ENCODE results near the gene ELL2. TPM values are rescaled to one million over a fixed set of nuclear protein-coding genes. Genes with fewer than 3 reads are reported as not detected.
A peak's percentile ranks its signal among the peaks of the same experiment; 100 is the strongest.
"Not testable (repeated sequence)": the region's sequence is repeated elsewhere in the genome, so short reads cannot be mapped to it uniquely, and the experiment has no call there.

Gene ELL2
- total RNA-seq, 1 experiment from 2014 or later: 14.4 TPM

DNA sequence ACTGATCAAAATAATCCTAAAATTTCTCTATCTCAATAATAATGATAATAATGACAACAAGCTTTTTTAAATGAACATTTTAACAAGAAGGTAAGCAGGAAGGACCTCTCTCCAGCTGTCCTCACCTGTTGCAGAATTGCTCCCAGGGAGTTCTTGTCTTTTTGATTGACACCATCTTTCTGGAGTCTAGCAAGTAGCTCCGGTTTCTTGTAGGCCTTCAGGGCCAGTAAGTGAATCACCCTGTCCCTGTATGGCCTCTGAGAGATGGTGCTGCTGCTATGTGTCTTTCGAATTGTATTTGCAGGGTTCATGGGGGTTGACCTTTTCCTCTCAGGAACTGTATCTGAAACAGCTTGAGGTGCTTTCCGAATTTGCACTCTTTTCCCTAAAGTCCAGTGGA, 55.3 kb downstream of the ELL2 start:
- not testable (repeated sequence) for DNase-seq

DNA sequence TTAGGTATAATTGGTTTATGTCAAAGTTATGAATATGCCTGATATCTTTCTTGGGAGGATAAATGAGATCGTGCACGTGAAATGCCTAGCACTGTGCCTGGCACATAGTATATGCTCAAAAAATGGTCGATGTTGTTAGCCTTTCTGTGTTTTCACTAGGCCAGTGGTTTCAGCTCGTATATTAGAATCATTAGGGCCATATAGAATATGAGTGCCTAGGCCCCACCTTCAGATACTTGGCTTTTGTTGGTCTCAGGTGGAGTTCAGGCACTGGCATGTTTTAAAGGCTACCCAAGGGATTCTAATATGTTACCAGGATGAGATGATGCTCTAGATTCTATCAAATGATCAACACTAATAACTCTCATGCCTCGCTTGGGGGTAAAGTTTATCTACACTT, 56.8 kb downstream of the ELL2 start:
- no peak overlapping the region for H3K4me3 ChIP-seq (ENCODE audit: insufficient read depth, low read depth, low read length)
- H3K36me3 ChIP-seq (replicated peaks; ENCODE audit: control insufficient read depth, insufficient read depth, low read length): no peaks in the 10 kb centered on the region
- no peaks in the 10 kb centered on the region for H3K27me3 ChIP-seq (ENCODE audit: control insufficient read depth, insufficient read depth, low read length)
- no peak for DNase-seq

More for the DNA sequence above, 55.3 kb downstream of the ELL2 start:
- not testable (repeated sequence) for H3K36me3 ChIP-seq (replicated peaks; ENCODE audit: control insufficient read depth, insufficient read depth, low read length); H3K4me3 ChIP-seq (ENCODE audit: insufficient read depth, low read depth, low read length); H3K27me3 ChIP-seq (ENCODE audit: control insufficient read depth, insufficient read depth, low read length)

DNA sequence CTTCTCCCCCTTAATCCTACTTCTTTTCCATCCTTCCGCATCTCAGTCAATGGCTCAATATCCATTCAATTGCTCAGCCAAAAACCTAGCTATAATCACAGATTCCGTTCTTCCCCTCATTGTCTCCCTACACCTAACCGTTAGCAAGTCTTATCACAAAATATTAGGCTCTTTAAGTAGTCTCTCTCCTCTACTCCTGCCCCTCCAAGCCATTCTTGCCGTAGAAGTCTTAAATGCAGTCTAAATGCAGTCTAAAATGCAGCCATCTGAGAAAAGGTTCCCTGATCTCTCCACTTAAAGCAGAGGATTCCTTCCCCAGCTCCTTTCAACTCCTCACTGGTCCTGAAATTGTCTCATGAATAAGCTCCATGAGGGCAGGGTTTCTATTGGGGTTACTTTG, 57.8 kb downstream of the ELL2 start:
- no peaks in the 10 kb centered on the region for H3K36me3 ChIP-seq (replicated peaks; ENCODE audit: control insufficient read depth, insufficient read depth, low read length)
- DNase-seq: no peak

DNA sequence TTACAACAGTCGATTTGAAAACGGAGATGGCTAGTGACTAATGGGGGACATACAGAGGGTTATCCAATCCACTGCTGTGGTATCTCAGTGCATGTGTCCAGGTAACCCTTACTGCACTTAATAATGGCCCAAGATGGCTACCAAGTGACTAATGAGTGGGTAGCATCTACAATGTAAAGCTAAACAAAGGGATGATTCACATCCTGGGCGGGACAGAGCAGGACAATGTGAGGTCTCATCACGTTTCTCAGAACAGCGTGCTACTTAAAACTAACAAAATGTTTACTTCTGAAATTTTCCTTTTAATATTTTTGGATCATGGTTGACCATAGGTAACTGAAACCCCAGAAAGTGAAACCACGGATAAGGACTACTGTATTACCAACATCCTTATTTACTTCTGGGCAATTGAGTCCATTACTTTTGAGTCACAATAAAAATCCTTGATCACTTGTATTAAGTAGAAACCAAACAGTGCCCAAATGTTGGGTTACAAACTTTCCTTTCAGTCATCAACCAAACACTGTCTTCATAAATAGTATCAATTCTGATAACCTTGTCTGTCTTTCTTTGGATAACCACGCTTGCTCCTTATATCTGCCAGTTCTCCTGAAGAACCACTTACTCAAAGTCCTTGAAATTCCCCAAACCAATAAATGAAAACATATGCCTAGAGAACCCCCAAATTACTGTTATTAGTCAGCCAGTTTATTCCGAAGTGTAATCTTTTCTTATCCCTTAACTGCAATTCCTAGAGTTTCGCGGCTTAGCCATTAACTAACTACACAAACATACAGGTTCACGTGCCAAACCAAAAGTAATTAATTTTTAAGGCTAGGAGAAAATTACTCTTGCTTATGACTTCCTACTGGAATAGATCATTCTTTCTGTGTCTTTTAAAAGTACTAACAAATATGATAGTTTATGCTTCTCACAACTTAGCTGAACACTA, 59.7 kb downstream of the ELL2 start:
- H3K27me3 ChIP-seq (ENCODE audit: control insufficient read depth, insufficient read depth, low read length): no peaks in the 10 kb centered on the region
- no peaks in the 10 kb centered on the region for H3K36me3 ChIP-seq (replicated peaks; ENCODE audit: control insufficient read depth, insufficient read depth, low read length)
- H3K4me3 ChIP-seq (ENCODE audit: insufficient read depth, low read depth, low read length): no peak overlapping the region
- DNase-seq: no peak

More for the DNA sequence above, 57.8 kb downstream of the ELL2 start:
- Histone ChIP-seq H3K27me3 (ENCODE audit: control insufficient read depth, insufficient read depth, low read length) (no peaks in the 10 kb centered on the region), H3K4me3 (ENCODE audit: insufficient read depth, low read depth, low read length) (no peak overlapping the region)

DNA sequence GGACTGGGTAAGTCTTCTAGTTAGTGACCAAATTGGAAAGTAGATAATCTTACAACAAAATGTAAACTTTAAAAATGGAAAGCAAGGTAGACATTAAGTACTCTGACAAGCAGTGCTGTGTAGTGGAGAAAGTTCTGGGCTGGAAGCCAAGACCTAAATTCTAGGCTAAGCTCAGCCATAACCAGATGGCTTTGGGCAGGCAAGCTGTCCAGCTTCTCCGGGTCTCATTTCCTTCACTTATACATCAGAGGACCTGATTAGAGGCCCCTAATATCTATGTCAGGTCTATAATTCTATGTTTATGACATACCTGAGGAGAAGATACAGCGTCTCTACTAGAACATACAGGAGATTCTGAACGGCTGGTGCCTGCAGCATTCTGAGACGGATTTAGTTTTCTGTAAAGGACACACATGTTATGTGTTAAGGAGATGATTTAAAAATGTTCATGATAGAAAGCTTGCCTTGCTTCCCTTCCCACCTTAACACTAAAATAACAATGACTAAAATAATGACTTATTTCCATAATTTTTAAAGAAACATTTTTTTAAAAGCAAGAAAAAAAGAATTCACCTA, 61.2 kb downstream of the ELL2 start:
- H3K36me3 ChIP-seq (replicated peaks; ENCODE audit: control insufficient read depth, insufficient read depth, low read length): no peaks in the 10 kb centered on the region
- no peaks in the 10 kb centered on the region for H3K27me3 ChIP-seq (ENCODE audit: control insufficient read depth, insufficient read depth, low read length)
- no peak overlapping the region for H3K4me3 ChIP-seq (ENCODE audit: insufficient read depth, low read depth, low read length)
- no peak for DNase-seq

DNA sequence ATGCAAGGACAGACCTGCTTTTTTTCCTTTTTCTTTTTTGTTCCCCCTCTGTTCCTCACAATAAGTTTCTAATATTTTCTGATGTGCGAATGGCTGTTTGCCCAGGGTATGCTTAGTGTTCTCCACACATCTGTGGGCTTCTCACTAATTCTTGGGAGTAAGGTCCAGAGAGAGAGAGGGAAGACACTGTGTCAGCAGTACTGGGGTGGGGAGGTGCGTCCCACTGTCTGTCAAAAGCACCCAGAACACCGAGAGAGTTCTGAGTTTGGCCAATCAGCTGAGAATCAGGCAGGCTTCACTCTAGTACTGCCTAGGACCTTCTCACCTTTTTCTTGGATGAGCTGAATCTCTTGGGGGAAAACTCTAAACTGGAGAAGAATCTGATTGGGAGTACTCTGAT, 61.8 kb downstream of the ELL2 start:
- Histone ChIP-seq H3K27me3 (ENCODE audit: control insufficient read depth, insufficient read depth, low read length) (no peaks in the 10 kb centered on the region), H3K36me3 (replicated peaks; ENCODE audit: control insufficient read depth, insufficient read depth, low read length) (no peaks in the 10 kb centered on the region), H3K4me3 (ENCODE audit: insufficient read depth, low read depth, low read length) (no peak overlapping the region)
- no peak for DNase-seq

DNA sequence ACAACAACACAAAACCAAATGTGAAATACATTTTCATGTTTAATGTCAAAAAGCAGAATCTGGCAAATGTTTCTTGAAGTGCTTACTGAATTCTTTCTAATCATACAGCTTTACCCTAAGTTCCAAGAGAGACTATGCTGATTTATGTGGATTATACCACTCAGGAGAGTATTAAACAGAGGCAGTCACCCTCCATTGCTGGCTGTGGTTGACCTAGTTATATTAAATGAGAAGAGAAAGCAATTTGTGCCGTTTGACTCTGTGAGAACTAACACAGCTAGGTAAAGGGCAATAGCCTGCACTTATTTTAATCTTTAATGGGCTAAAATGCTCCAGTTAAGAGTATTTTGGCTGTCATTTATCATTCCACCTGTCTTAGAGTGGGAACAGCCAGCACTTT, 62.6 kb downstream of the ELL2 start:
- H3K36me3 ChIP-seq (replicated peaks; ENCODE audit: control insufficient read depth, insufficient read depth, low read length): no peaks in the 10 kb centered on the region
- DNase-seq: no peak
- H3K27me3 ChIP-seq (ENCODE audit: control insufficient read depth, insufficient read depth, low read length): no peaks in the 10 kb centered on the region
- no peak overlapping the region for H3K4me3 ChIP-seq (ENCODE audit: insufficient read depth, low read depth, low read length)

DNA sequence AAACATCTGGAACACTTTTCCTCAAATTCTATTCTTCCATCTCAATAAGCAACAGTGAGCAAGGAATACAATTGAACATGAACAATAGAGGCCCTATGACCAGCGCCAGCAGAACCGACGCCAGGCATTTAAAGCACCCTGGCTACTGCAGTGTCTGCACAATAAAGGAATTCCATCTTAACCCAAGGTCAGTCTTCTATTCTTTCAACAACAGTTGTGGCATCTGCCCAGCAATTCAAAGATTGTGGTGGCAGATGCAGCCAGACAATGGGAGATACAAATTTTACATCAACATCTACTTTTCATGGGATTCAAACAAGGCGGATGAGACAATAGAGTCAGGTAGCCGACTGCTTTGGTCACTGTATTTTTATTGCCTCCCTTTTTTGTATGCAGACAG, 65.9 kb downstream of the ELL2 start:
- no peaks in the 10 kb centered on the region for H3K27me3 ChIP-seq (ENCODE audit: control insufficient read depth, insufficient read depth, low read length)
- H3K4me3 ChIP-seq (ENCODE audit: insufficient read depth, low read depth, low read length): no peak overlapping the region
- no peaks in the 10 kb centered on the region for H3K36me3 ChIP-seq (replicated peaks; ENCODE audit: control insufficient read depth, insufficient read depth, low read length)
- peak; percentile 35 for DNase-seq

DNA sequence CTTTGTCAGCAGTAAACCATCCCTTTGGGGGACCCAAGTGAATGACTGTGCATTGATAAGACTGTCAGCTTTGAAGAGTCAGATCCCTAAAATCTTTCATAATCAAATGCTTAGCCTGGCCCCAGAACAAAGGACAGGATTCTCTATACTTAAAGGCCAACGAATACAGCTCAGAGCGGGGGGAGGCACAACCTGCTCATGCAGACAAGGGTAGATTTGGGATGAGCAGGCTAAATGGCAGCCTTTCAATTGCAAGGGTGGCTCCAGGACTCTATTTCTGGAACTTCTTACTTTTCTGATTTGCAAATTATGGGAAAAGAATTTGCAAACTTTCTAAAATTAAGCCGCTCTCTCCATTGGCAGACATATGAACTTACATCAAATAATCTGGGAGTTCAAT, 66.4 kb downstream of the ELL2 start:
- H3K4me3 ChIP-seq (ENCODE audit: insufficient read depth, low read depth, low read length): no peak overlapping the region
- DNase-seq: peak; percentile 40

DNA sequence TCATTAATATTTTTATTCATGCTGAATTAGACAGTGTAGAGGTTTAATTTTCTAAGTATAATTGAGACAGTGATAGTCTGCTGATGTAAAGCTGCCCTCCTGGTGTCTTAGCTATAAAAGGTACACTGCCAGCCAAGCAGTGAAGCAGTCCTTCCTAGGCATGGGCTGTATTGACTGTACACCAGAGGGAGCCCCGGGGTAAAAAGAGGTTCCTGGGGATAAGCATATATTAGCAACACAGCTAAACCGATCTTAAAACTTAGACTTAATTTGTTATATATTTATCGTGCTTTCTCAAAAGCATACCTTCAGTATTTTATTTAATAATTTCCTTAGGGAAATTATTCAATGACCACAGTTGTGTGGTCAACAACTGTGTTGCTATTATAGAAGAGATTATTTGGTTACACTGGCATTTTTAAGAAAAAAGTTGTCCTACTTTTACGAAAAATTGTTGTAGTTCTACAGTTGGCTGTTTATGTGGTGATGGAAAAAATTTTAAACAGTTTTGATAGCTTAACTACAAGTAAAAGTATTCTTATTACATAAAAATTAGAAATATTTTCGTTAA, 68.8 kb downstream of the ELL2 start:
- peak; percentile 58 for DNase-seq
- H3K4me3 ChIP-seq (ENCODE audit: insufficient read depth, low read depth, low read length): no peak overlapping the region

More for the DNA sequence above, 66.4 kb downstream of the ELL2 start:
- H3K36me3 ChIP-seq (replicated peaks; ENCODE audit: control insufficient read depth, insufficient read depth, low read length): no peaks in the 10 kb centered on the region
- H3K27me3 ChIP-seq (ENCODE audit: control insufficient read depth, insufficient read depth, low read length): no peaks in the 10 kb centered on the region

DNA sequence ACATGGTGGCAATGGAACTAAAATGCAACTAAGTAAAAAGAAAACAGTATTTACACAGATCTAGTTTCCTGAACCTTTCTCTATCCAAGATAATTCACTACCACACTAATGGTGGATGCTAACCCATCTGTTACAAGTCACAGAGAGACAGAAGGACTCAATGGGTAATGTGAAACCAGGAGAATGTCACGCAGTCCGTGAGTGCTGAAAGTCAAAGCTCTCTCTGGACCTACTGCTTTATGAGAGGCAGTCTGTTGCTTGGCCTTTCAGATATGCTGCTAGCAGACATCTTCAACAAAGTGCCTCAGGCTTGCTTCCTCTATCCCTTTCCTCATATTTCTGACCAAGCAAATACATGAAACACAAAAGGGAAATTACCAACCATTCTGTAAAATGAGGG, 70.2 kb downstream of the ELL2 start:
- H3K4me3 ChIP-seq (ENCODE audit: insufficient read depth, low read depth, low read length): no peak overlapping the region
- no peak for DNase-seq
- no peaks in the 10 kb centered on the region for H3K36me3 ChIP-seq (replicated peaks; ENCODE audit: control insufficient read depth, insufficient read depth, low read length)

More for the DNA sequence above, 68.8 kb downstream of the ELL2 start:
- H3K27me3 ChIP-seq (ENCODE audit: control insufficient read depth, insufficient read depth, low read length): no peaks in the 10 kb centered on the region
- H3K36me3 ChIP-seq (replicated peaks; ENCODE audit: control insufficient read depth, insufficient read depth, low read length): no peaks in the 10 kb centered on the region

DNA sequence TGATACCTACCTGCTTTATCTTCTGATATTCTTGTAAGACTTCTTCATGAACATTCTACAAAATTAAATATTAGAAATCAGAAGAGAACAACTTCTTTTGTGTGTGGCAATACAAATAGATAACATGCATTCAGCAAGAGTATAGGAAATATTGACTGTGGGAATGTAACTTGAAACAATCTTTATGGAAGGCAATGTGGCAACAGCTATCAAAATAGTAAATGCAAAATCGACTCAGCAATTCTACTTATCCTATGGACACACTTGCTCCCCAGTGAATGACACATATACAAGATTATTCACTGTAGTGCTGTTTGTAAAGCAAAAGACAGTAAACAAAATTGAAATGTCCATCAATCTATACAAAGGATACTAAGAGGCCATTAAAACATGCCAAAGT, 72.6 kb downstream of the ELL2 start:
- no peaks in the 10 kb centered on the region for H3K27me3 ChIP-seq (ENCODE audit: control insufficient read depth, insufficient read depth, low read length)
- no peaks in the 10 kb centered on the region for H3K36me3 ChIP-seq (replicated peaks; ENCODE audit: control insufficient read depth, insufficient read depth, low read length)
- no peak overlapping the region for H3K4me3 ChIP-seq (ENCODE audit: insufficient read depth, low read depth, low read length)
- DNase-seq: no peak

More for the DNA sequence above, 70.2 kb downstream of the ELL2 start:
- no peaks in the 10 kb centered on the region for H3K27me3 ChIP-seq (ENCODE audit: control insufficient read depth, insufficient read depth, low read length)

DNA sequence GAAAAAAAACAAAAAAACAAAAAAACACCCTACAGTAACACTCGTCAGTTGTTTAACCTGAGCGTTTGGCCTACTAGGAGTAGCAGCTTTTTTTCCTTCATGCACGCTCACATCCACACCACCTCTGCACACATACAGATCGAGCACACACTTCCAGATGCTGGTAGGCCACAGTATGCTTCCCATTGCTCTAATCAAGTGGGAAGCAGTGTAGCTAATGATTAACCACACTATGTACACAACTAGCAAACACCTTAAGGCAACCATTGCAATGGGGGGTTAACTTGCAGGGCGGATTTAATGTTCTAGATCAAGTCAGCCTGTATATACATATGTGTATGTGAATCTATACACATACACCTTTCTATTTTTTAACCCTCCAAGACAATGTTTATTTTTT, 73.7 kb downstream of the ELL2 start:
- Histone ChIP-seq H3K36me3 (replicated peaks; ENCODE audit: control insufficient read depth, insufficient read depth, low read length) (no peaks in the 10 kb centered on the region), H3K27me3 (ENCODE audit: control insufficient read depth, insufficient read depth, low read length) (no peaks in the 10 kb centered on the region), H3K4me3 (ENCODE audit: insufficient read depth, low read depth, low read length) (no peak overlapping the region)
- no peak for DNase-seq

DNA sequence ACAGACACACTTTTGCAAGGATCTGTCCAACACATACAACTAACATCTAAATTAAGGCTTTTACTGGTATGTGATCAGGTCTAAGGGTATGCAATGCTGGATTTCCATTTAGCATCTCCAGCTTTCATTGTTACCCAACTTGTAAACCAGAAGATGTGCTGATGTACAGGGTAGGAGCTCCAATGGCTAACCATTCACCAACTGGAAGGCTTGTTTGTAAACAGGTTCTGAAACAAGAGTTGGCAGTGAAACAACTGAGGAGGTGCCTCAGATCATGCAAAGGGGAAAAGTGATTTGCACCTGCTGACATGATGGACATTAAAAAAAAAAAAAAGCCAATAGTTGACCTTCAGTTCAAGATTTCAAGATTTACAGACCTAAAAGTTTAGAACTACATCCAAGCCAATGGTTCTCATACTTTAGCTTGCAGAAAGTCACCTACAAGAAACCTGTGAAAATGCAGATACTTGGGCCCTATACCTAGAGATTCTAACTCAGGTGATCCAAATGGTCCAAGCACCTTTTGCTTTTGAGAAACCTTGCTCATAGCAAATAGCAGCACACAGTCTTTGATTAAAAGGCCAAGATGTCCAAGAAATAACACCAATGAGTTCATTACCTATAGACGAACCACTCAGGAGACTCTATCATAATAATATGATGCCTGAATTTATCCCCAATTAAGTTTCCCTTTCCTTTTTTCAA, 75.2 kb downstream of the ELL2 start:
- no peak overlapping the region for H3K4me3 ChIP-seq (ENCODE audit: insufficient read depth, low read depth, low read length)
- no peak for DNase-seq

More for the DNA sequence above, 75.2 kb downstream of the ELL2 start:
- no peaks in the 10 kb centered on the region for H3K36me3 ChIP-seq (replicated peaks; ENCODE audit: control insufficient read depth, insufficient read depth, low read length)
- no peaks in the 10 kb centered on the region for H3K27me3 ChIP-seq (ENCODE audit: control insufficient read depth, insufficient read depth, low read length)

All from H7 (cell line).